ENCODE measurements around the gene TMEM229B. TPM values are rescaled to one million over a fixed set of nuclear protein-coding genes. Genes with fewer than 3 reads are reported as not detected.

Gene TMEM229B
- total RNA-seq, 2 donors from 2014 or later: 1.1 to 1.5 TPM

GRCh38 chr14:67421356-67422224, 66.9 kb downstream of the TMEM229B start:
- Histone ChIP-seq H3K9me3 (ENCODE audit: control insufficient read depth, low read length) (no peaks in the 10 kb centered on the region), H3K9ac (ENCODE audit: extremely low read depth, low read length, poor library complexity, severe bottlenecking) (no peak overlapping the region), H3K27me3 (ENCODE audit: control insufficient read depth, insufficient read depth, low read length, poor library complexity, severe bottlenecking) (no peaks in the 10 kb centered on the region), H3K4me1 (ENCODE audit: control insufficient read depth, insufficient read depth, low read length) (no peaks in the 10 kb centered on the region), H3K36me3 (ENCODE audit: control insufficient read depth, insufficient read depth, low read length) (no peaks in the 10 kb centered on the region), H3K4me3 (ENCODE audit: low read length) (no peak overlapping the region), H3K27ac (ENCODE audit: low read depth, low read length) (no peak overlapping the region)
- Mint-ChIP-seq H3K27ac (no peak overlapping the region), H3K4me1 (peaks cover 1% of the 10 kb centered on the region), H3K27me3 (ENCODE audit: insufficient read depth) (no peaks in the 10 kb centered on the region), H3K36me3 (ENCODE audit: low read depth) (no peaks in the 10 kb centered on the region), H3K9me3 (no peaks in the 10 kb centered on the region), H3K4me3 (no peak overlapping the region)
- WGBS, 2 experiments (ENCODE audit: insufficient coverage in 1 of 2, insufficient read length in 1 of 2): 89 to 94% methylated on average over 8 to 11 of the region's 11 CpGs
- TF ChIP-seq CTCF (conservative IDR thresholded peaks at IDR 0.05): no peak
- no peak for DNase-seq

Small RNA genes within 50 kb of the gene (microRNA-seq; reads per million reads assigned to microRNA genes)
- not detected for gene MIR5694 (ENCODE audit: borderline microRNAs expressed)

Other genes starting within 250 kb of the TMEM229B start
- gene PALS1, start 247.3 kb downstream of the TMEM229B start, total RNA-seq: 10 to 100 TPM; 26.0 to 29.6 TPM
- gene ATP6V1D, start 128.9 kb downstream of the TMEM229B start, total RNA-seq: 100 to 1,000 TPM in 1 of 2 donors, 10 to 100 TPM in 1; 82.2 to 108 TPM
- gene EIF2S1, start 128.4 kb downstream of the TMEM229B start, total RNA-seq: 100 to 1,000 TPM; 114 to 136 TPM
- 1 to 10 TPM; 1.6 to 2.0 TPM for gene PLEK2, start 76.6 kb downstream of the TMEM229B start, total RNA-seq
- 10 to 100 TPM; 59.9 to 61.1 TPM for gene PLEKHH1, start 44.6 kb upstream of the TMEM229B start, total RNA-seq
- 1 to 10 TPM; 4.5 to 7.5 TPM for gene PIGH, start 111.5 kb upstream of the TMEM229B start, total RNA-seq
- 10 to 100 TPM; 19.4 to 25.4 TPM for gene ARG2, start 131.2 kb upstream of the TMEM229B start, total RNA-seq
- 100 to 1,000 TPM; 118 to 120 TPM for gene VTI1B, start 185.9 kb upstream of the TMEM229B start, total RNA-seq
- gene RDH11, start 207.0 kb upstream of the TMEM229B start, total RNA-seq: 10 to 100 TPM; 73.5 to 75.0 TPM
- gene RDH12, start 213.2 kb upstream of the TMEM229B start, total RNA-seq: under 1 TPM; 0.13 to 0.18 TPM